ENCODE results near the gene GLB1L2.

DNA sequence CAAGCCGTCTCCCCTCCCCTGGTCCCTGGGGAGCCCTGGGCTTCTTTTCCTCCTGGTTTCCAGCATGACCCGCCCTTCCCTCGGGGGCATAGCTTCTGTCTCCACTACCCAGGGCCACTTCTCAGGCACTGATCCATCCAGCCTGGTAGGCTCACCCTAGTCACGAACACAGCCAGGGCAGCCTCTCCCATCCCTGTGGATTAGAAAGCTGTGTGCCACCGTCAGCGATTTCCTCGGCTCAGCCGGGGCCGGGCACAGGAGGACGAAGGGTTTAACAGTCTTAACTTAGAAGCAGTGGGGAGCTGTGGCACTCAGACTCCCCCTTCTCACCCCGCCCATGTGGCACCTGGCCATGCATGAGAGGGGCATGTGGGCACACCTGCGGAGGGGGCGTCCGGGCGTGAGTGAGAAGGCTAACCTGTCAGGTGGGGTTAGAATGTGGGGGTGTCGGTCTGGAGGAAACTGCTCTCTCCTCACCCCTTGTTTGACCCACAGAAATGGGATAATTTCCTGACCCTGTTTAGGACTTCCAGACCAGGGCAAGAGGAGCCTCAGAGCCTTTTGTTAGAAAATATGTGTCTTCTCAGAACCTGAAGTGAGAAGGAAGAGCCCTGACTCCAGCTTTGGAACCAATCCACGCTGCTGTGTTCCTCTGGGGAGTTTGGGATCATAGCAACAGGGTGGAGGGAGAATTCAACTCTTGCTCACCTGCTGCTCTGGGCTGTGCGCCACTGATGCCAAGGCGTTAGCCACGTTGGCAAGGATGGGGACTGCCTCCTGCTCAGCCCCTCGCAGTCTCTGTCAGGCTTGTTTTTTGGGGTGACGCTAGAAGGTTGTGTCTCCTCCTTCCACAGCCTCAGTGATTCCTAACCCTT lies 14.6 kb downstream of the GLB1L2 start:
- TF ChIP-seq, protein P1, sequence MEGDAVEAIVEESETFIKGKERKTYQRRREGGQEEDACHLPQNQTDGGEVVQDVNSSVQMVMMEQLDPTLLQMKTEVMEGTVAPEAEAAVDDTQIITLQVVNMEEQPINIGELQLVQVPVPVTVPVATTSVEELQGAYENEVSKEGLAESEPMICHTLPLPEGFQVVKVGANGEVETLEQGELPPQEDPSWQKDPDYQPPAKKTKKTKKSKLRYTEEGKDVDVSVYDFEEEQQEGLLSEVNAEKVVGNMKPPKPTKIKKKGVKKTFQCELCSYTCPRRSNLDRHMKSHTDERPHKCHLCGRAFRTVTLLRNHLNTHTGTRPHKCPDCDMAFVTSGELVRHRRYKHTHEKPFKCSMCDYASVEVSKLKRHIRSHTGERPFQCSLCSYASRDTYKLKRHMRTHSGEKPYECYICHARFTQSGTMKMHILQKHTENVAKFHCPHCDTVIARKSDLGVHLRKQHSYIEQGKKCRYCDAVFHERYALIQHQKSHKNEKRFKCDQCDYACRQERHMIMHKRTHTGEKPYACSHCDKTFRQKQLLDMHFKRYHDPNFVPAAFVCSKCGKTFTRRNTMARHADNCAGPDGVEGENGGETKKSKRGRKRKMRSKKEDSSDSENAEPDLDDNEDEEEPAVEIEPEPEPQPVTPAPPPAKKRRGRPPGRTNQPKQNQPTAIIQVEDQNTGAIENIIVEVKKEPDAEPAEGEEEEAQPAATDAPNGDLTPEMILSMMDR (IDR thresholded peaks at IDR 0.05; ENCODE audit: low read depth, low read length): no peak
- TF ChIP-seq POLR2A (IDR thresholded peaks at IDR 0.05; ENCODE audit: extremely low read depth, insufficient read length): no peak
- TF ChIP-seq, protein P2, sequence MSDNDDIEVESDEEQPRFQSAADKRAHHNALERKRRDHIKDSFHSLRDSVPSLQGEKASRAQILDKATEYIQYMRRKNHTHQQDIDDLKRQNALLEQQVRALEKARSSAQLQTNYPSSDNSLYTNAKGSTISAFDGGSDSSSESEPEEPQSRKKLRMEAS (IDR thresholded peaks at IDR 0.05; ENCODE audit: low read depth, low read length): no peak

Measured in NB4 (cell line).